GM12878 (cell line): ENCODE data around the gene HM13. TPM values are rescaled to one million over a fixed set of nuclear protein-coding genes. Genes with fewer than 3 reads are reported as not detected.

Experiments
- ATAC-seq: fragments of 200-7000 bp; cut with Tn5 transposase; 3 replicates; pipeline ENCODE4 v1.9.1; 2020; ENCODE audit warnings: mild to moderate bottlenecking, moderate library complexity
- BruUV-seq: library from RNA; stranded (reverse); fragments of 400-500 nt; replicated peaks from 2 replicates; lab custom pipeline; 2021; lab: Mats Ljungman, UMichigan
- CTCF ChIA-PET: fragments of 300-600 bp; sonication (Branson Sonifier 250); formaldehyde crosslinking; extraction: SDS; loops from one replicate; lab custom pipeline; 2021; ENCODE audit warnings: inconsistent platforms; lab: Yijun Ruan, JAX
- POLR2A ChIA-PET: fragments of 350-600 bp; formaldehyde crosslinking; extraction: SDS; loops from one replicate; lab custom pipeline; 2021; ENCODE audit warnings: inconsistent platforms; lab: Charles Lee
- RAD21 ChIA-PET: fragments of 300-600 bp; sonication (Branson Sonifier 250); formaldehyde crosslinking; loops from one replicate; lab custom pipeline; 2023; ENCODE audit warnings: antibody characterized with exemption; ENCODE audit not compliant: unreplicated experiment; lab: Charles Lee
- SMC1A ChIA-PET: fragments of 300-600 bp; sonication (Branson Sonifier 250); formaldehyde crosslinking; loops from one replicate; lab custom pipeline; 2023; ENCODE audit not compliant: unreplicated experiment, uncharacterized antibody; lab: Charles Lee
- DNase-seq: peaks from one replicate; pipeline ENCODE4 v3.0.0-alpha.2; 2011; ENCODE audit warnings: low read depth, low spot score
- FAIRE-seq: peaks from 3 replicates; lab custom pipeline; 2011; peaks lifted over from hg19 to GRCh38; lab: Jason Lieb, UNC
- H2AFZ ChIP-seq: 2 replicates; pipeline ENCODE4 v1.6.0; 2011; ENCODE audit warnings: low read depth, low read length, control low read depth; ENCODE audit not compliant: control insufficient read depth
- H3K27ac ChIP-seq: 2 replicates; pipeline ENCODE4 v1.5.1; 2011; ENCODE audit warnings: control low read depth; ENCODE audit not compliant: control insufficient read depth, insufficient read depth
- H3K27me3 ChIP-seq, 2 experiments: replicated peaks in 1 of 2; 2 replicates each; pipeline versions ENCODE4 v1.6.0 to v1.6.1; 2011; ENCODE audit warnings: low read length in 1 of 2; ENCODE audit not compliant: control insufficient read depth in 2 of 2, insufficient read depth in 2 of 2
- H3K36me3 ChIP-seq, 2 experiments: 2 replicates each; pipeline ENCODE4 v1.5.1; 2011; ENCODE audit warnings: low read length in 1 of 2; ENCODE audit not compliant: control insufficient read depth in 2 of 2, insufficient read depth in 2 of 2
- H3K4me1 ChIP-seq: 2 replicates; pipeline ENCODE4 v1.6.1; 2011; ENCODE audit warnings: mild to moderate bottlenecking, low read length, moderate library complexity, mixed read lengths; ENCODE audit not compliant: control insufficient read depth, insufficient read depth
- H3K4me2 ChIP-seq: 2 replicates; pipeline ENCODE4 v1.6.0; 2011; ENCODE audit warnings: control low read depth; ENCODE audit not compliant: control insufficient read depth, insufficient read depth
- H3K4me3 ChIP-seq: fragments of 200-600 bp; sonication (generic); 2 replicates; pipeline ENCODE4 v1.5.1; 2016
- H3K79me2 ChIP-seq: 2 replicates; pipeline ENCODE4 v1.6.0; 2011; ENCODE audit warnings: low read length; ENCODE audit not compliant: control insufficient read depth, insufficient read depth
- H3K9ac ChIP-seq: 2 replicates; pipeline ENCODE4 v1.8.0; 2011; ENCODE audit warnings: low read length, control low read depth, mixed read lengths; ENCODE audit not compliant: control insufficient read depth, insufficient read depth
- H3K9me3 ChIP-seq: replicated peaks from 3 replicates; pipeline ENCODE4 v1.5.1; 2011; ENCODE audit warnings: mild to moderate bottlenecking, low read length; ENCODE audit not compliant: control insufficient read depth, insufficient read depth
- H4K20me1 ChIP-seq: 2 replicates; pipeline ENCODE4 v1.6.0; 2011; ENCODE audit not compliant: control insufficient read depth, insufficient read depth
- ATF3 ChIP-seq: IDR thresholded peaks from 2 replicates; pipeline ENCODE4 v1.6.1; 2011; ENCODE audit warnings: low read depth, mild to moderate bottlenecking, low read length, moderate library complexity, borderline replicate concordance; ENCODE audit errors: extremely low read depth
- BACH1 ChIP-seq: fragments of 450-650 bp; IDR thresholded peaks from 2 replicates; pipeline ENCODE4 v1.6.1; 2017; ENCODE audit warnings: mild to moderate bottlenecking, borderline replicate concordance
- CTCF ChIP-seq, 3 experiments: IDR thresholded peaks in 2 of 3; conservative IDR thresholded peaks in 1 of 3; 2 replicates each; pipeline ENCODE4 v1.5.1; 2011; ENCODE audit warnings: low read depth in 3 of 3, low read length in 3 of 3, mild to moderate bottlenecking in 3 of 3, control low read depth in 2 of 3, moderate library complexity in 2 of 3, inconsistent platforms in 1 of 3, mixed read lengths in 1 of 3; ENCODE audit not compliant: control insufficient read depth in 2 of 3, insufficient read depth in 1 of 3; ENCODE audit errors: extremely low read depth in 1 of 3
- ELK1 ChIP-seq: IDR thresholded peaks from 2 replicates; pipeline ENCODE4 v1.6.1; 2012; ENCODE audit warnings: low read depth, low read length, improper control_type of control experiment
- MTA3 ChIP-seq: IDR thresholded peaks from 2 replicates; pipeline ENCODE4 v1.6.1; 2012; ENCODE audit warnings: low read length, inconsistent platforms, borderline replicate concordance
- RAD21 ChIP-seq: IDR thresholded peaks from 2 replicates; pipeline ENCODE4 v1.6.1; 2011; ENCODE audit warnings: mild to moderate bottlenecking, low read depth, low read length, moderate library complexity; ENCODE audit not compliant: insufficient read depth
- SREBF1 ChIP-seq: IDR thresholded peaks from 2 replicates; pipeline ENCODE4 v1.6.1; 2012; ENCODE audit warnings: mild to moderate bottlenecking, low read length
- USF1 ChIP-seq: IDR thresholded peaks from 2 replicates; pipeline ENCODE4 v1.6.1; 2011; ENCODE audit warnings: borderline replicate concordance, low read depth, mild to moderate bottlenecking, moderate library complexity, mixed read lengths, low read length; ENCODE audit not compliant: insufficient read depth; ENCODE audit errors: extremely low read length
- ZZZ3 ChIP-seq: IDR thresholded peaks from 2 replicates; pipeline ENCODE4 v1.6.1; 2011; ENCODE audit warnings: low read depth; ENCODE audit not compliant: control insufficient read depth, insufficient read length
- WGBS: methylation state at CpG from one replicate; pipeline ENCODE4 v1.1.6; 2016; ENCODE audit warnings: low lambda C conversion rate; ENCODE audit not compliant: insufficient replicate concordance, insufficient coverage; ENCODE audit errors: missing lambda C conversion rate; 5-methylcytosine and 5-hydroxymethylcytosine counted together
- in situ Hi-C: fragments of 300-500 bp; cut with MboI; formaldehyde crosslinking; loops from 9 replicates; pipeline ENCODE4 v1.14.3; 2018; ENCODE audit warnings: mixed read lengths
- intact Hi-C: fragments of 100-400 bp; cut with micrococcal nuclease; formaldehyde crosslinking; loops from one replicate; pipeline ENCODE4 v1.14.2; 2022; ENCODE audit not compliant: unreplicated experiment
- polyA plus RNA-seq, 11 experiments: library from polyadenylated mRNA; depleted of rRNA in 4 of 11; unstranded in 6 of 11; stranded (reverse) in 5 of 11; fragments of >200 nt; fragmentation: Nextera tagmentation in 4 of 11; fragmentation: Illumina TruSeq in 1 of 11; extraction: Ambion mirVana in 4 of 11; extraction: Trizol in 1 of 11; gene quantifications; 1 replicate in 1 of 11; 2 replicates in 10 of 11; pipeline versions ENCODE4 v1.2.1 to v1.2.3, GENCODE V29; 2011 to 2016; ENCODE audit warnings: inconsistent platforms in 2 of 11, missing spikeins in 2 of 11, low read depth in 1 of 11
- total RNA-seq, 4 experiments: library from RNA; depleted of rRNA in 3 of 4; stranded (reverse); fragments of >200 nt in 3 of 4; fragmentation: Illumina TruSeq in 1 of 4; extraction: Trizol in 1 of 4; gene quantifications; 2 replicates each; pipeline versions ENCODE4 v1.2.1 to v1.2.3, GENCODE V29; 2013 to 2021
- TF ChIP-seq, protein P1 (sequence below): fragments of 450-650 bp; conservative IDR thresholded peaks from 2 replicates; pipeline ENCODE4 v1.6.1; 2017; ENCODE audit warnings: mild to moderate bottlenecking, moderate library complexity
- TF ChIP-seq, protein P2 (sequence below): IDR thresholded peaks from 2 replicates; pipeline ENCODE4 v1.6.1; 2012; ENCODE audit warnings: improper control_type of control experiment, low read depth, low read length; ENCODE audit not compliant: insufficient replicate concordance

Gene HM13
- total and polyA plus RNA-seq, 10 of the 15 experiments (the other 5 are each of a cell fraction or from before 2014, with no cell fraction given): 4.8 to 185 (median 81.7) TPM

DNA sequence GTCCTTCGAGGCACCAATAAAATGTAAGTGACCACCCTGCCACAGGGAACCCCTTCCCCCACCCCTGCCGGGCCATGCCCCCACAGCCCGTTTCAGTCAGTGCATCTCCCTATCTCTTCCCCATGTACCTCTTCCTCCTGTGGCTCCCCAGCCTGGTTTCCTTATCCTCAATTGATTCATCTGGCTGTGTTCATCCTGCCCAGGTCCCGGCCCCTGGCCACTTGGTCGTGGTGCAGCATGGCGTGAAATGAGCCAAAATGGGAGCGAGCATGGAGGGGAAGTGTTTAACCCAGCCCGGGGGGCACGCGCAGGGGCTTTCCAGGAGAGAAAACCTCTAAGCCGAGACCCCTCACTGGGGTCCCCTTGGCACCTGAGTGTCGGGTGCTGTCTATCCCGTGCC is 35.9 kb downstream of the HM13 start:
- no peak overlapping the region for H2AFZ ChIP-seq
- no peak overlapping the region for H3K27ac ChIP-seq
- no peak for FAIRE-seq
- CTCF ChIA-PET: interaction anchor here (1.1 to 29.1 kb wide), 3 partner anchors 11 to 61 kb away, joined by 4 to 958 read pairs (median 56); partner anchors contain the start of gene ID1
- no peak overlapping the region for H3K4me2 ChIP-seq
- H3K4me3 ChIP-seq: no peak overlapping the region
- H3K9me3 ChIP-seq: no peaks in the 10 kb centered on the region
- SMC1A ChIA-PET: interaction anchor here (2.6 kb wide), 1 partner anchor 63 kb away, joined by 11 read pairs; no protein-coding TSS in a partner anchor
- in situ Hi-C loops: no loop called here
- H3K27me3 ChIP-seq: no peaks in the 10 kb centered on the region
- H3K36me3 ChIP-seq: peaks cover 27 to 39% of the 10 kb centered on the region in 2 experiments
- H4K20me1 ChIP-seq: no peaks in the 10 kb centered on the region
- no peak for ATAC-seq
- intact Hi-C loops: no loop called here
- 91% methylated on average over 13 of the region's 13 CpGs for WGBS
- RAD21 ChIA-PET: interaction anchor here (2.0 kb wide), 1 partner anchor 62 kb away, joined by 9 read pairs; no protein-coding TSS in a partner anchor
- no peaks in the 10 kb centered on the region for H3K4me1 ChIP-seq
- DNase-seq: no peak
- H3K9ac ChIP-seq: no peak overlapping the region
- POLR2A ChIA-PET: no interaction called here
- peaks cover 22% of the 10 kb centered on the region for H3K79me2 ChIP-seq
- BruUV-seq: no TSS peak
- TF ChIP-seq CTCF (IDR thresholded peaks at IDR 0.05 in 2 of 3, conservative IDR thresholded peaks at IDR 0.05 in 1 of 3; ENCODE audit: control insufficient read depth in 2 of 3, extremely low read depth in 1 of 3, insufficient read depth in 1 of 3, low read depth in 3 of 3, low read length in 3 of 3) (no peak), MTA3 (no peak), SREBF1 (no peak), RAD21 (no peak), BACH1 (no peak), ATF3 (no peak), ELK1 (no peak), USF1 (no peak), ZZZ3 (no peak)
- TF ChIP-seq, protein P1, sequence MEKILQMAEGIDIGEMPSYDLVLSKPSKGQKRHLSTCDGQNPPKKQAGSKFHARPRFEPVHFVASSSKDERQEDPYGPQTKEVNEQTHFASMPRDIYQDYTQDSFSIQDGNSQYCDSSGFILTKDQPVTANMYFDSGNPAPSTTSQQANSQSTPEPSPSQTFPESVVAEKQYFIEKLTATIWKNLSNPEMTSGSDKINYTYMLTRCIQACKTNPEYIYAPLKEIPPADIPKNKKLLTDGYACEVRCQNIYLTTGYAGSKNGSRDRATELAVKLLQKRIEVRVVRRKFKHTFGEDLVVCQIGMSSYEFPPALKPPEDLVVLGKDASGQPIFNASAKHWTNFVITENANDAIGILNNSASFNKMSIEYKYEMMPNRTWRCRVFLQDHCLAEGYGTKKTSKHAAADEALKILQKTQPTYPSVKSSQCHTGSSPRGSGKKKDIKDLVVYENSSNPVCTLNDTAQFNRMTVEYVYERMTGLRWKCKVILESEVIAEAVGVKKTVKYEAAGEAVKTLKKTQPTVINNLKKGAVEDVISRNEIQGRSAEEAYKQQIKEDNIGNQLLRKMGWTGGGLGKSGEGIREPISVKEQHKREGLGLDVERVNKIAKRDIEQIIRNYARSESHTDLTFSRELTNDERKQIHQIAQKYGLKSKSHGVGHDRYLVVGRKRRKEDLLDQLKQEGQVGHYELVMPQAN: no peak
- TF ChIP-seq, protein P2, sequence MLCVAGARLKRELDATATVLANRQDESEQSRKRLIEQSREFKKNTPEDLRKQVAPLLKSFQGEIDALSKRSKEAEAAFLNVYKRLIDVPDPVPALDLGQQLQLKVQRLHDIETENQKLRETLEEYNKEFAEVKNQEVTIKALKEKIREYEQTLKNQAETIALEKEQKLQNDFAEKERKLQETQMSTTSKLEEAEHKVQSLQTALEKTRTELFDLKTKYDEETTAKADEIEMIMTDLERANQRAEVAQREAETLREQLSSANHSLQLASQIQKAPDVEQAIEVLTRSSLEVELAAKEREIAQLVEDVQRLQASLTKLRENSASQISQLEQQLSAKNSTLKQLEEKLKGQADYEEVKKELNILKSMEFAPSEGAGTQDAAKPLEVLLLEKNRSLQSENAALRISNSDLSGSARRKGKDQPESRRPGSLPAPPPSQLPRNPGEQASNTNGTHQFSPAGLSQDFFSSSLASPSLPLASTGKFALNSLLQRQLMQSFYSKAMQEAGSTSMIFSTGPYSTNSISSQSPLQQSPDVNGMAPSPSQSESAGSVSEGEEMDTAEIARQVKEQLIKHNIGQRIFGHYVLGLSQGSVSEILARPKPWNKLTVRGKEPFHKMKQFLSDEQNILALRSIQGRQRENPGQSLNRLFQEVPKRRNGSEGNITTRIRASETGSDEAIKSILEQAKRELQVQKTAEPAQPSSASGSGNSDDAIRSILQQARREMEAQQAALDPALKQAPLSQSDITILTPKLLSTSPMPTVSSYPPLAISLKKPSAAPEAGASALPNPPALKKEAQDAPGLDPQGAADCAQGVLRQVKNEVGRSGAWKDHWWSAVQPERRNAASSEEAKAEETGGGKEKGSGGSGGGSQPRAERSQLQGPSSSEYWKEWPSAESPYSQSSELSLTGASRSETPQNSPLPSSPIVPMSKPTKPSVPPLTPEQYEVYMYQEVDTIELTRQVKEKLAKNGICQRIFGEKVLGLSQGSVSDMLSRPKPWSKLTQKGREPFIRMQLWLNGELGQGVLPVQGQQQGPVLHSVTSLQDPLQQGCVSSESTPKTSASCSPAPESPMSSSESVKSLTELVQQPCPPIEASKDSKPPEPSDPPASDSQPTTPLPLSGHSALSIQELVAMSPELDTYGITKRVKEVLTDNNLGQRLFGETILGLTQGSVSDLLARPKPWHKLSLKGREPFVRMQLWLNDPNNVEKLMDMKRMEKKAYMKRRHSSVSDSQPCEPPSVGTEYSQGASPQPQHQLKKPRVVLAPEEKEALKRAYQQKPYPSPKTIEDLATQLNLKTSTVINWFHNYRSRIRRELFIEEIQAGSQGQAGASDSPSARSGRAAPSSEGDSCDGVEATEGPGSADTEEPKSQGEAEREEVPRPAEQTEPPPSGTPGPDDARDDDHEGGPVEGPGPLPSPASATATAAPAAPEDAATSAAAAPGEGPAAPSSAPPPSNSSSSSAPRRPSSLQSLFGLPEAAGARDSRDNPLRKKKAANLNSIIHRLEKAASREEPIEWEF: no peak
